Colonic mucosa (tissue), 4 donors: Measurements from ENCODE around the gene CLSTN1. TPM values are rescaled to one million over a fixed set of nuclear protein-coding genes. Genes with fewer than 3 reads are reported as not detected.

Experiments
- DNase-seq: peaks from one replicate; pipeline ENCODE4 v3.0.0-alpha.2; 2020
- H3K27ac ChIP-seq: fragments of 200-600 bp; one replicate; pipeline ENCODE4 v1.8.0; 2021
- H3K27me3 ChIP-seq: fragments of 200-600 bp; one replicate; pipeline ENCODE4 v1.8.0; 2021
- H3K36me3 ChIP-seq: fragments of 200-600 bp; one replicate; pipeline ENCODE4 v1.8.0; 2021
- H3K4me1 ChIP-seq: fragments of 200-600 bp; one replicate; pipeline ENCODE4 v1.8.0; 2021; ENCODE audit warnings: mild to moderate bottlenecking
- H3K4me3 ChIP-seq: fragments of 200-600 bp; one replicate; pipeline ENCODE4 v1.8.0; 2021
- H3K9ac ChIP-seq, 2 donors: one replicate each; pipeline ENCODE4 v1.7.0; 2013; ENCODE audit warnings: control low read depth in 2 of 2, low read depth in 2 of 2, low read length in 2 of 2
- H3K9me3 ChIP-seq: fragments of 200-600 bp; one replicate; pipeline ENCODE4 v1.8.0; 2021
- CTCF ChIP-seq: fragments of 200-600 bp; IDR thresholded peaks from one replicate; pipeline ENCODE4 v1.8.0; 2022; ENCODE audit warnings: antibody characterized with exemption, mild to moderate bottlenecking
- intact Hi-C: fragments of 100-400 bp; cut with DNase I; formaldehyde crosslinking; loops from one replicate; pipeline ENCODE4 v1.14.1; 2022
- total RNA-seq, 2 donors: library from RNA; stranded (reverse); fragmentation: NEBNext Ultra II Directional in 1 of 2; extraction: Animal tissue kit (Norgen Biotek cat#: 25700) in 1 of 2; gene quantifications; one replicate each; pipeline ENCODE4 v1.2.1, GENCODE V29; 2021
- donor health status: healthy.
- donor health status: DM: no; HTN: no; CAD: no.
- donor health status: DM: no; HTN: no; CAD: no.

The CLSTN1 gene
- total RNA-seq, 2 donors from 2014 or later, result 215 to 226 TPM

GRCh38 chr1:9870572-9870971 lies 46.8 kb upstream of the CLSTN1 start:
- Histone ChIP-seq H3K4me1 (no peaks in the 10 kb centered on the region), H3K27me3 (no peaks in the 10 kb centered on the region), H3K27ac (no peak overlapping the region), H3K9me3 (no peaks in the 10 kb centered on the region), H3K36me3 (no peaks in the 10 kb centered on the region), H3K4me3 (no peak overlapping the region), H3K9ac (no peak overlapping the region)
- intact Hi-C loops, result loop anchor here (10.0 kb wide), 1 partner anchor 284 kb away; no protein-coding TSS in a partner anchor
- no peak for DNase-seq
- TF ChIP-seq CTCF, result no peak

DNA sequence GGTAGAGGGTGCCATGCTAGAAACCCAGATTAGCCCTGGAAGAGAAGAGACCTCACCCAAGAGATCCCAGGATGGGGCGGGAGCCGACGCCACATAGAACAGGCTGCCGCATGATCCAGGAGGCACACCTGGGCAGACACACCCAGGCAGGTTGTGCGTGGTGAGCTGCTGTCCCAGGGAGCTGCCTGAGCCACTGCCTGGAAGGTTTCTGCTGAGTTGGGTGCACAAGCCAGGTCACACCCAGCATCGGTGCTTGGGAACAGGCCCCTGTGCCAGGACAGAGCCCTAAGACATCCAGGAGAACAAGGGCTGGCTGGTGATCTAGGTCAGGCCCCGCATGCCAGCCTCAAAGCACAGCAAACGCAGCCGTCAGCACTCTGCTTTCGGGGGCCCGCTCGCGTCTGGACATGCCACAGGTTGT lies 46.1 kb upstream of the CLSTN1 start:
- Histone ChIP-seq H3K9me3 (no peaks in the 10 kb centered on the region), H3K27me3 (no peaks in the 10 kb centered on the region), H3K36me3 (no peaks in the 10 kb centered on the region), H3K4me1 (no peaks in the 10 kb centered on the region), H3K4me3 (no peak overlapping the region), H3K9ac (no peak overlapping the region), H3K27ac (no peak overlapping the region)
- intact Hi-C loops, result loop anchor here (5.0 to 10.0 kb wide), 2 partner anchors 148 to 285 kb away; no protein-coding TSS in a partner anchor
- TF ChIP-seq CTCF, result no peak
- DNase-seq, result no peak

DNA sequence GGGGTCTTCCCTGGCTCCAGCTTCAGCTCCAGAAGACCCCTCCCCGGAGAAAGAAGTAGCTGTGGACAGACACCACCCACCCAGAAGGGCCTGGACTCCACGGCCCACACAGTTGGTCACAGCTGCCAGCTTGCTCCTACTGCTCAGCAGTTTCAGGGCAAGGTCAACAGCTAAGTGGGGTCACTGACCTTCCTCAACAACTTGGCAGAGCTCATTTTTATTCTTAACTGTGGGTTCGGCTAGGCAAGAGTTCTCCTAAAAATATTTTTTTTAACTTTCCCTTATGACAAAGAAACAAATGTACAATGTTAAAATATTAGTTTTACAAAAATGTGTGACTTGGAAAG lies 44.5 kb upstream of the CLSTN1 start:
- Histone ChIP-seq H3K9ac (no peak overlapping the region), H3K27me3 (no peaks in the 10 kb centered on the region), H3K27ac (no peak overlapping the region), H3K4me3 (no peak overlapping the region), H3K36me3 (no peaks in the 10 kb centered on the region), H3K9me3 (no peaks in the 10 kb centered on the region), H3K4me1 (no peaks in the 10 kb centered on the region)
- no peak for DNase-seq
- no peak for TF ChIP-seq CTCF
- intact Hi-C loops, result loop anchor here (5.0 kb wide), 1 partner anchor 146 kb away; no protein-coding TSS in a partner anchor

DNA sequence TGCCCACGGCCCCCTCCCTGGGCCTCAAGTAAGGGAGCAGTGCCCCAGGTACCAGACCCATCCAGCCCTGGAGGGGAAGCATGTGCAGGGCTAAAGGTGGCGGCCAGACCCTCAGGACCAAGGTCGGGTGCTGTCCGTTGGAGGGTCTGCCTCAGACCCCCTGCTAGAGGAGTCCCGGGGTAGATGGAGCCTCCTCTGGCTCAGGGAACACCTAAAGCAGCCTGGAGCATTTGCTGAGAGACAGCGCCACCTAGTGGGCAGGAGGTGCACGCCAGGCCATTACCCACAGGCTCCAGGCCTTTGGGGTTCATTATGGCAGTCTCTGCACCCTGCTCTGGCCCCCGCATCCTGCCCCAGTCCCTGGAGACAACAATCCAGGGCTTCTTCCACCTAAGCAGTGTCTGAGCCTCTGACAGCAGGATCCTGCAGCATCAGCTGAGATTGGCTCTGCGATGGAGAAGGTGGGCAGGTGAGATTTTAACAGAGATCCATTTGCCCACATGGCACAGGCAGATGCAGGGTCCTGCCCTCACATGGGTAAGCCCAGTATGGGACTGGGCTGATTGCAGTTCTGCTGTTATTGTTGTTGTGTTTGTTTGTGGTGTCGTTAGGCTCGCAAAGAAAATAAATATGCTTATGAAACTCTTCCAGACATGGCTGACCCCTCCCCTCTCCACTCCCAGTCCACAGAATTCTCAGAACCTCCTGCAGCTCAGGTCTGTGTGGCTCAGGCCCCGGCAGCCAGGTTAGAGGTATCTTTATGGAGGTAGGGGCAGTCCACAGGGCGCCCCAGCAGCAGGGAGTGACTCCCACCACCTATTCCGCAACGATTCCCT lies 43.9 kb upstream of the CLSTN1 start:
- Histone ChIP-seq H3K36me3 (no peaks in the 10 kb centered on the region), H3K27ac (no peak overlapping the region), H3K4me3 (no peak overlapping the region), H3K9ac (no peak overlapping the region), H3K27me3 (no peaks in the 10 kb centered on the region), H3K9me3 (no peaks in the 10 kb centered on the region), H3K4me1 (no peaks in the 10 kb centered on the region)
- intact Hi-C loops, result loop anchor here (2.0 to 5.0 kb wide), 3 partner anchors 83 to 241 kb away; no protein-coding TSS in a partner anchor
- peak; percentile 99 for TF ChIP-seq CTCF
- peak; percentile 88 for DNase-seq

GRCh38 chr1:9866836-9867235 lies 43.1 kb upstream of the CLSTN1 start:
- H3K36me3 ChIP-seq, result no peaks in the 10 kb centered on the region
- no peak for TF ChIP-seq CTCF
- no peak overlapping the region for H3K27ac ChIP-seq
- H3K4me1 ChIP-seq, result no peaks in the 10 kb centered on the region
- no peaks in the 10 kb centered on the region for H3K27me3 ChIP-seq
- H3K9me3 ChIP-seq, result no peaks in the 10 kb centered on the region
- DNase-seq, result no peak
- no peak overlapping the region for H3K9ac ChIP-seq
- intact Hi-C loops, result loop anchor here (2.0 to 5.0 kb wide), 3 partner anchors 82 to 240 kb away; no protein-coding TSS in a partner anchor
- H3K4me3 ChIP-seq, result no peak overlapping the region
